Thyroid gland (tissue), 4 donors: ENCODE results near the gene GRPEL1. TPM values are rescaled to one million over a fixed set of nuclear protein-coding genes. Genes with fewer than 3 reads are reported as not detected.

Source experiments
- DNase-seq, 2 donors: peaks; one replicate each; pipeline ENCODE4 v3.0.0-alpha.2; 2019
- H3K27ac ChIP-seq, 3 donors: fragments of 200-600 bp; sonication (generic); 1 replicate in 2 of 3; 2 replicates in 1 of 3; pipeline ENCODE4 v1.5.1; 2016 to 2019; ENCODE audit warnings: mild to moderate bottlenecking in 1 of 3, moderate library complexity in 1 of 3
- H3K27me3 ChIP-seq: fragments of 200-600 bp; sonication (generic); one replicate; pipeline ENCODE4 v1.5.1; 2019
- H3K36me3 ChIP-seq, 2 donors: fragments of 200-600 bp; sonication (generic); one replicate each; pipeline ENCODE4 v1.5.1; 2016 to 2019
- H3K4me1 ChIP-seq, 2 donors: fragments of 200-600 bp; sonication (generic); one replicate each; pipeline ENCODE4 v1.5.1; 2017 to 2019
- H3K4me3 ChIP-seq, 3 donors: fragments of 200-600 bp; sonication (generic); replicated peaks in 1 of 3; 1 replicate in 2 of 3; 2 replicates in 1 of 3; pipeline ENCODE4 v1.5.1; 2016; ENCODE audit warnings: mild to moderate bottlenecking in 1 of 3
- H3K9me3 ChIP-seq: fragments of 200-600 bp; sonication (generic); one replicate; pipeline ENCODE4 v1.5.1; 2017
- CTCF ChIP-seq, 6 experiments: fragments of 200-600 bp in 3 of 6; fragments of 450-650 bp in 3 of 6; sonication (generic) in 3 of 6; IDR thresholded peaks; one replicate each; pipeline ENCODE4 v1.5.1; 2016 to 2019; ENCODE audit warnings: antibody characterized with exemption in 6 of 6, mild to moderate bottlenecking in 2 of 6, inconsistent platforms in 1 of 6, moderate library complexity in 1 of 6
- POLR2A ChIP-seq, 2 donors: fragments of 450-650 bp; IDR thresholded peaks; one replicate each; pipeline ENCODE4 v1.6.1; 2017; ENCODE audit warnings: antibody characterized with exemption in 2 of 2, mild to moderate bottlenecking in 2 of 2, moderate library complexity in 1 of 2
- WGBS, 2 donors: methylation state at CpG; one replicate each; pipeline ENCODE4 v1.1.5; 2017; 5-methylcytosine and 5-hydroxymethylcytosine counted together
- intact Hi-C: fragments of 100-400 bp; cut with DNase I; formaldehyde crosslinking; loops from one replicate; pipeline ENCODE4 v1.15.1; 2023
- total RNA-seq, 4 donors: library from RNA; depleted of rRNA; stranded (reverse); fragments of >200 nt; gene quantifications; one replicate each; pipeline ENCODE4 v1.2.3, GENCODE V29; 2016

GRPEL1 gene
- total RNA-seq, 4 donors from 2014 or later = 13.4 to 21.9 (median 17.5) TPM

DNA sequence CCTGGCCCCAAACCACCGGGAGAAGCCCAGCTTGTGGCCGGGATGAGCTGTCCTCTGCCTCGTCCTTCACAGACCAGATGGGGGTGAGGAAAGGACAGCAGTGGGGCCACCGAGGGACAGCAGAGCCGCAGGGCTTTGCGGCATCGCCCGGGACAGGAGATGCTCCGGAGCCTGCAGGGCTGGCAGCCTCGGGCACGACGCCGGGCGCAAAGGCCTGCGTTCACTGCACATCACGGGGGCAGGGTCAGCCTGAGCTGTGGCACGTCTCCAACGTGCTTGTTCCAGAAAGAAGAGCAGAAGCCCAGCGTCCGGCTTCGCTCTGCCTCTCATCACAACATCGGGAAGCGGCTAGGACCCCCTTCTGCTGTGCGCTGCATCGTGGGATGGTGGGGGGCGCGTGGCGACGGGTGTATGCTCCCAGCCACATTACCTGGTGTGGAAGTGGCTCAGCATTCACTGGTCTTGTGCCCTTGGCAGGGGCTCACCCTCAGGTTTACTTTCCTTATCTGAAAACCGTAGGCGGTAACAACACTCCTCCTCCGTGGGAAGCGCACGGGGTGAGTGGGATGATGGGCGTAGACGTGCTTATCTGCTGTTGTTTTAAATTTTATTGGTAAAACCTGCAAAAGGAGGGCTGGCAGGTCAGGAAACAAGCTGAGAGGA is 17.3 kb downstream of the GRPEL1 start:
- Histone ChIP-seq H3K27me3 (no peaks in the 10 kb centered on the region), H3K9me3 (no peaks in the 10 kb centered on the region), H3K4me1 (peaks cover 20 to 34% of the 10 kb centered on the region in 2 donors), H3K4me3 (no peak overlapping the region), H3K27ac (no peak overlapping the region), H3K36me3 (peaks cover 12 to 16% of the 10 kb centered on the region in 2 donors)
- no peak for DNase-seq
- intact Hi-C loops = no loop called here
- TF ChIP-seq POLR2A (IDR thresholded peaks at IDR 0.05) = no peak
- TF ChIP-seq CTCF (IDR thresholded peaks at IDR 0.05) = no peak
- WGBS, 2 donors = 92% methylated on average over 35 of the region's 36 CpGs

- Histone ChIP-seq H3K4me3 (no peak overlapping the region), H3K9me3 (no peaks in the 10 kb centered on the region), H3K36me3 (peaks cover 4 to 9% of the 10 kb centered on the region in 2 donors), H3K27me3 (no peaks in the 10 kb centered on the region), H3K27ac (no peak overlapping the region), H3K4me1 (peaks cover 29 to 43% of the 10 kb centered on the region in 2 donors)
- 91 to 92% methylated on average over 7 to 10 of the region's 11 CpGs for WGBS, 2 donors
- TF ChIP-seq POLR2A (IDR thresholded peaks at IDR 0.05) = no peak
- no peak for TF ChIP-seq CTCF (IDR thresholded peaks at IDR 0.05)
- intact Hi-C loops = loop anchor here (10.0 kb wide), 1 partner anchor 145 kb away; the partner anchor contains the start of gene TBC1D14
- DNase-seq = no peak
These were observed 18.1 kb downstream of the GRPEL1 start for GRCh38 chr4:7049739-7050138.

DNA sequence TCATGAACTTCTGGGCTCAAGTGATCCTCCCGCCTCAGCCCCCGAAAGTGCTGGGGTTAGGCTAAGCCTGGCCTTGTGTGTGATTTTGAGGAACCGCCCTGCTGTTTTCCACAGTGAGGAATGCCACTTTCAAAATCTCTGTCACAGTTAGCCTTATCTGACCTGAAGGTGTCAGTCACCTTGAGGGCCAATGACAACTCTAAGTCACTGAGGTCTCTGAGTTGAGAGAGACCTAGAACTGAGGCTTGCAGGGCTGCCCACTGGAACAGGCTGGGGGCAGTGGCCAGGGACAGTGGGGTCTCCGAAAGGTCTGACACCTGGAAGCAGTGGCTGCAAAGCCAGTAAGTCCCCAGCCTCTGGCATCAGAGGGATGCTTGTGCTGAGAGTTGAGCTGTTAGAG is 18.6 kb downstream of the GRPEL1 start:
- Histone ChIP-seq H3K9me3 (no peaks in the 10 kb centered on the region), H3K4me1 (peaks cover 34 to 48% of the 10 kb centered on the region in 2 donors), H3K27me3 (no peaks in the 10 kb centered on the region), H3K27ac (no peak overlapping the region), H3K4me3 (no peak overlapping the region), H3K36me3 (peaks cover 2 to 4% of the 10 kb centered on the region in 2 donors)
- intact Hi-C loops = loop anchor here (10.0 kb wide), 1 partner anchor 144 kb away; the partner anchor contains the start of gene TBC1D14
- DNase-seq = no peak
- WGBS, 2 donors = 92 to 96% methylated on average over 4 of the region's 4 CpGs
- TF ChIP-seq POLR2A (IDR thresholded peaks at IDR 0.05) (no peak), CTCF (IDR thresholded peaks at IDR 0.05) (no peak)

DNA sequence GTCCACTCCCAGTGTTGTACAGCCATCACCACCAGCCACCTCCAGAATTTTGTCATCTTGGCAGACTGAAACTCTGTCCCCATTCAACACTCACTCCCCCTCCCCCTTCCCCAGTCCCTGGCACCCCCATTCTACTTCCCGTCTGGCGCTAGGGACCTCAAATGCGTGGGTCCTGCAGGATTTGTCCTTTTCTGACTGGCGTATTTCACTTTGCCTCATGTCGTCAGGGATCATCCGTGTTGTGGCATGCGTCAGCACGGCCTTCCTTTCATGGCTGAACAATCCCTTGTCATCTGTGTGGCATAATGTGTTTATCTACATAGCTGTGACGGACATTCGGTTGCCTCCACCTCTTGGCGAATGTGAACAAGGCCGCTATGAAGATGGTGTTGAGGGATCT is 19.2 kb downstream of the GRPEL1 start:
- WGBS, 2 donors = 94 to 95% methylated on average over 12 of the region's 12 CpGs
- Histone ChIP-seq H3K36me3 (no peaks in the 10 kb centered on the region), H3K27ac (no peak overlapping the region), H3K9me3 (no peaks in the 10 kb centered on the region), H3K4me3 (no peak overlapping the region), H3K27me3 (no peaks in the 10 kb centered on the region), H3K4me1 (peaks cover 35 to 50% of the 10 kb centered on the region in 2 donors)
- intact Hi-C loops = loop anchor here (10.0 kb wide), 1 partner anchor 144 kb away; the partner anchor contains the start of gene TBC1D14
- DNase-seq = no peak
- TF ChIP-seq CTCF (IDR thresholded peaks at IDR 0.05) (no peak), POLR2A (IDR thresholded peaks at IDR 0.05) (no peak)

GRCh38 chr4:7046971-7047370 is 20.9 kb downstream of the GRPEL1 start:
- Histone ChIP-seq H3K36me3 (no peaks in the 10 kb centered on the region), H3K4me3 (no peak overlapping the region), H3K27me3 (no peaks in the 10 kb centered on the region), H3K4me1 (peaks cover 28 to 35% of the 10 kb centered on the region in 2 donors), H3K27ac (no peak overlapping the region), H3K9me3 (no peaks in the 10 kb centered on the region)
- no peak for TF ChIP-seq CTCF (IDR thresholded peaks at IDR 0.05)
- no peak for TF ChIP-seq POLR2A (IDR thresholded peaks at IDR 0.05)
- WGBS, 2 donors = 84 to 98% methylated on average over 9 of the region's 9 CpGs
- intact Hi-C loops = loop anchor here (10.0 kb wide), 1 partner anchor 142 kb away; the partner anchor contains the start of gene TBC1D14
- DNase-seq = no peak
